Measurements from ENCODE around the gene ITGA4.
A peak's percentile ranks its signal among the peaks of the same experiment; 100 is the strongest.

ITGA4 gene

DNA sequence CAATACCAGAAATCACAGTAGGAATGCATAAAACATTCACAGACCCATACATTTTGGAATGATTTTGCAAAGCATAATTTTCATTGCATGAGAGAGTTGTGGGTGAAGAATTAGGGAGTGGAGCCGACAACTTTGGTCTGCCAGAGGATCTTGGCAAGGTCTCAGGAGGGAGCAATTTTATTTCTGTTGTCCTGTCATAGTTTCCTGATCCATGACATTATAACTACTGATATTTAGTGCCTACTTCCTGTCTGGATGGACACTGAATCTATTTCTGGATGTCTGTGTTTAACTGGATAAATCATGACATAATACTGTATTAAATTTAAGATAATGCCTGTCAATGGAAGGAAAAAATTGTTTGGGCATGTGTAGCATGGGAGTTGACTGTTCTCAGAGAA lies 2.4 kb downstream of the ITGA4 start:
- DNase-seq, result peak; percentile 63

DNA sequence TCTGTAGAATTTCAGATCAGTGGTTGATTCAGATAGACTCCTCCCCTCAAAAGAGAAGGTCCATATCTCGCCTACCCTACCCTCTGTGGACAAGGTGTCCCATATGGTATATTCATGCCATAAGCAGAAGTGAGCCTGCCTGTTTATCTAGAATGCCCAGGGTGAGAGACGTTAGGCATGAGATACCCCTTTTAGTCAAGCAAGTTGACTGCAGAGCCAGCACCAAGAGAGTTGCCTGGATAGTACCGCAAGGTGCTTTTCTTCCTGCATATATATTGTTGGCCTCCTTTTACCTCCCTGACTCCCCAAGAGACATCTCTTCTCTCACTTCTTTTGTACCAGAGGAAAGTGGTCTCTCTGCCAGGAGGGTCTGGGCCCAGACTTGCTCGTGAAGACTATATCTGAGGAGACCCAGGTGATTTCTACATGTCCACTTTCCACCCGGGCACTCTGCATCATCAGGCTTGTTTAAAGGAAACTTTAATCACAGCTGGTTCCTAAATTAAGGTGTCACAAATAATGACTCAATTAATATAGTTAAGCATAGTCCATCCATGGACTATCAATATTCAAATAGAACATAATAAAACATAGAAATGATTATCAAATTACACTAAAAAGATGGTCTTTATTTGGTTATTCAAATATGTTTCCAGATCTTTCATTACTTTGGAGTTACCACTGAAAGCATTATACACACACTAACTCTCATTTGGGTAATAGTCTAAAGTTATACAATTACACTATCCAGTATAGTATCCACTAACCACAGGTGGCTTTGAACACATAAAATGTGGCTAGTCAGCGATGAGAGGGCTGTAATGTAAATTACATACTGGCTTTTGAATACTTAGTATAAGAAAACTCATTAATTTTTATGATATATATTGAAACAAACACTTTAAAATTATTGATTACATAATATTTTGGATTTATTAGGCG lies 4.1 kb downstream of the ITGA4 start:
- DNase-seq, result peak; percentile 88

DNA sequence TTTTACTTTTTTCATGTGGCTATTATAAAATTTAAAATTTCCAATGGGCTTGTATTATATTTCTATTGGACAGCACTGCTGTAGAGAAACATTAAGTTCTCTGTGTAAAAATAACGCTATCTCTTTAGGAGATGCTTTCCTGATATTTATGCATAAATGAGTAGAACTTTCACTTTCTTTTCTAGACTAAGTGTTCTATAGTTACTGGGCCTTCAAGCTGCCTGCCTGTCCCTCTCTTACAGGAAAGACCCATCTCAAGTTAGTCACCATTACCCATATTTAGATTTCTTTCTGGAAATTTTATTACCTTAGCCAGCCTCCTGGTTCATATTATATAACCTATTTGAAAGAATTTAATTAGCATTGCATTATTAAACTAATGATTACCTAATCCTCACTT lies 4.8 kb downstream of the ITGA4 start:
- DNase-seq, result peak; percentile 86

DNA sequence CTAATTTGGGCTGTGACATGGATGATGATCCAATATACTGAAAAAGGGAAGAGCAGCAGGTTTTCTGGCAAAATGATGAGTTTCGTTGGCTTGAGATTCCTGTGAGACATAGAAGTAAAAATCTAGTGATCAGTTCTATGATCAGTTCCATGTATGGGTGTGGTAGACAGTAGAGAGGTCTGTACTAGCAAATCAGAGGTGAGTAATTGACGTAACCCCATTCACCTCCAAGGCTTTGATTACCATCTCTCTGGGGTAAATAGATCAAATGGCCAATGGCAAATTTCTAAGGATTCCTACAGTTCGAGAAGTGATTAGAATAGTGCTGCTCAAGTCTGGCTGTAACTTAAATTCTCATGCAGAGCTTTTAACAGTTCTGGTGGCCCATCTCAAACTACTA lies 6.4 kb downstream of the ITGA4 start:
- no peak for DNase-seq

DNA sequence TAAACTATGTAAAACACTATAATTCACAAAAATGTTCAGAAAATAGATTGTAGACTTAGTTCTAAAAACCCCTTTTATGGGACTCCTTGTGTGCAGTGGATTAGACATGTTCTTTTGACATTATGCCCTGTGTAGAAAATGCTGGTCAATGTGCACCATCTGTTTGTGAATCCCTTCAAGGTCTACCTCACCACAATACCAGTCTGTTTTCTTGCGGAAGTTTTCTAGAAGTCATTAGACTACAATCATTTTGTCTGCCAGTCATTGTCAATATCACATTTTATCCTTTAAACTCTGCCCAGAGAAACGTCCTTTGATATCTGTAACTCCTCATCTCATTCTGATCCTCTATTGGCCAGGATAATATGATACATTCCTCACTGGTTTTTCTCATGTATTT lies 7.8 kb downstream of the ITGA4 start:
- DNase-seq, result peak; percentile 41

DNA sequence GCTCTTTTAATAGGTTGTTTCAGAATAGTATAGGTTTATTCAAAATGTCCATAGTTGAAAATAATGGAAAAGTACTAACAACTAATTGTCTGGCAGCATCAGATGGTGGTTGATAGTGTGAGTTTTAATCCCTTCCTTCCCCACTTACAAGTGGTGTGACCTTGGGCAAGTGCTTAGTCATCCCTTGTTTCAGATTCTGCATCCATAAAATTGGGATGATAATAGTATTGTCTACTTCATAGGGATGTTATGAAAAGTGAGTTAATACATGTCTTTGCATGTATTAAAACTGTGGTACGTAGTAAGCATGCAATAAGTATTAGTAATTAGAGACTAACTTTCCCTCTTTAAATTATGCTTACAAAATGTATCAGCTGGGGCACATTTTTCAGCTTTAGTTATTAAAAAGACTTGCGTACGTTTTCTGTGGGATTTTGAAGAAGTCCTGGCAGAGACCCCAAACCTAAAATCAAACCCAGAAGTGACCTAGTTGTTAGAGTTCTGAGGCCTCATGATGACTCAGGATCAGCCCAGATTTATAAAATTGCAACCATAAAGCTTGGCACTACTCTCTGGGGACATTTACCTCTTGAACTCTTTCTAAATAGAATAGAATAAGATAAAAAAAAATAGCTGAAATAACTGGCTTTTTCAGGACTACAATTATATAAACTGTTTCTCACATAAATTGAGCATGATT lies 8.6 kb downstream of the ITGA4 start:
- DNase-seq, result peak; percentile 48

DNA sequence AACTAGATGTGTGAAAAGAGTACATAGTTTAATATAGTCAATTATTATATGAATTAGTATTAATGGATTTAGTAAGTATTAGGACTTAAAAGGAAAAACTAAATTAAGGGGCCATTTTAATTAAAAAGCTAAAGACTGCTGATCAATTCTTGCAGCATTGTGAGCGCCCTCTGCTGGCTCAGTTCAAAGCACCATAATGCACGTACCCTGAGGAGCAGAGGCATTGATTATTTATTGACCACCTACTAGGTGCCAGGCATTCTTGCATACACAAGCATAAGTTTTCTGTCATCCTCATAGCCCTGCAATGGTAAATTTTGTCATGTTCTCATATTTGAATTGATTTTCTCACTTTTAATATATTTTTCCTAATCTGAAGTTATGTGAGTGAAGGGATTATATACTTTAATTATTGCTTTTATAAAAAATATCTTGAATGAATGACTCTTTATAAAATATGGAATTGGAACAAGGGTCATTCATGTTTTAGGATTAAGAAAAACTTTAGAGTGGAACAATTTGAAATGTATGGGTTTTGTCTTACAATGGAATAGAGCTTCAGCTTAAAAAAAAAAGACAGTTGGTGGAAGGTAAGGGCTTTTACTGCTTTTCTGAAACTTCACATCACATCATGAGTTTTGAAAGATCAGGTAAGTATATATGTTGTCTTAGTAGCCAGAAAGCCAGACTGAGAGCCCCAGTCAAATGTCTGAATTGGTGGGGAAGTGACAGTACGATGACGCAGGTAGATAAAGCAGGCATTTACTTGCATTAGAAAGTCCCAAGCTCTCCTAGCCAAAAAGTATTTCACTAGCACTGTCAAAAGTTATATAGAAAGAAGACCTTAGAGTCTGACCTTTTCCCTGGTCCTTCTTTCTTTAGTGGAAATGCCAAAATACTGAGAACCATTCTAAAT lies 9.7 kb downstream of the ITGA4 start:
- DNase-seq, result peak; percentile 75

DNA sequence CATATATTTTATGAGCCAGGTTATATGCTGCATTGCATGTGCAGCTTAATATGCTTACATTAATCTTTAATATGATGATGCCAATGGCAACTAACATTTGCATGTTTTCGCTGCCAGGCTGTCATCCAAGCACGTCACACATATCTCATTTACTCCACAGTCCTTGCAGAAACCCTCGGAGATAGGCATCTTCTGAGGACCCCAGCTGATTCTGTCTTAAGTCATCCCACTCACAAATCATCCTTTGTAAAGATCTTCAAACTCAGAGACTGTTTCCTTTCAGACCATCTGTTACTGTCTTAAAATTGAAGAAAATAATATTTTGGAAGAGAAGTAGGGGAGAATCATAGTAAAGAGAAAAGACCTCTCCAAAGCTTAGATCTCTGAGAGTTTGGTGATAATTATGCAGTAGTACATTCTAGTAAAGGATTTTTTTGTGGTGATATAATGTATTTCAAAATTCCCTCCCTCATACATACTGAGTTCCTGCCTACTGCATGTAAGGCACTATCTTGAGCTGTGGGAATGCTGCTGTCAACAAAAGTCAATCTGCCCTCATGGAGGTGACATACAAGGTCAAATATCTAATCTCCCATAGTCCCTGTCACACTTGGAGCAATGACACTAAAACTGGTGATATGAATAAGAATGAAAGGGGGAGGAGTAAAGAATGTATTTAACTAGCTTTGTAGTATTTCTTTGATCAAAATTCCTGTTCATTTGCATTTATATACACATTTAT lies 11.0 kb downstream of the ITGA4 start:
- peak; percentile 22 for DNase-seq

DNA sequence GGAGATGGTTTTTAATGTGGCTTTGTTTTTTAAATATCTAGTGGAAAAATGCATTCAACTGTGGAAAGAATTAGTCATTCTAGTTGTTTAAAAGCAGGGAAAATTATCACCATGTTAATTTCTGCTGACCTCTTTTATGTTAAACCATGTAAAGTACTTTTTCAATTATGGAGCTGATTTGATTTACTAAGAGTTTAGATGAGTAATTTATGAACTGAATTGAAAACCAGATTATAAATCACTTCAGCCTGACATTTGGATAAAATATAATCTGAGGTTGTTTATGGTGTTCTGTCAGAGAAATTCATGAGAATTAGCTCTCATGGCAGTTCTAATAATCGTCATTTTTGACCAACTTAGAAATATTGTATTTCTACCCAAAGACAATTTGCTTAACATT lies 11.6 kb downstream of the ITGA4 start:
- DNase-seq, result no peak

DNA sequence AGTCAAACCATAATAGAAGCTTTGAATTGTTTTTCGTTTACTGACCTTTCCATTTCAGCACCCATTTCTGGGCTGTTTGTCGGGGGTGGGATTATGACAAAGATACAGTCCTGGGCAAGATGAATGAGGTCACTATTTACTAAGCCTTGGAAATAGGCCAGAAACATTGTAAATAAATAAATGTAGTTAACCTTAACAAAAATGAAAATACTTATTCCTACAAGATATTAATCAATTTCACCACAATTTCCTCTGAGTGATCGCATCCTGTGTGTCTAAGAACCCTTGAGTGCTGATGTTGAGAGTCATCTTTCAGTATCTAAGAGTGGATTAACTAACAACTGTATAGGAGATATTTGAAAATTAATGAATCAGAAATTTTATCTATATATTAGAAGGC lies 14.0 kb downstream of the ITGA4 start:
- DNase-seq, result no peak

DNA sequence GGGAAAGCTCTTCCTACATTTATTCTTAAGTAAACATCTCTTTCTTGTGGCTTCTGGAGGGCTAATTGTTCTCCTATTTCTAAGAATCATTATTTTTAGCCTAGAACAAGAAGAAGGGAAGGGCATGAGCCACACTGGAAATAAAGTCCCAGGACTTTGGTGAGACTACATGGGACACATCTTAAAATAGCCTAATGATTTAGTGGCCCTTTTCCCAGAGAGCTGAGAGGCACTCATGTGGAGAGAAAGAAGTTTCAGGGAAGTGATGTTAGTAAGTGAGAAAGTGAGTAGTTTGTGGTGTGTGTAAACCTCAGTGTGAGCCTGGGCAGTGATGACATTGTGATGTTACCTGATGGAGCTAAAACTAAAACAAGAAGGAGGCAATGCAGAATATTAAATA lies 14.6 kb downstream of the ITGA4 start:
- DNase-seq, result no peak

DNA sequence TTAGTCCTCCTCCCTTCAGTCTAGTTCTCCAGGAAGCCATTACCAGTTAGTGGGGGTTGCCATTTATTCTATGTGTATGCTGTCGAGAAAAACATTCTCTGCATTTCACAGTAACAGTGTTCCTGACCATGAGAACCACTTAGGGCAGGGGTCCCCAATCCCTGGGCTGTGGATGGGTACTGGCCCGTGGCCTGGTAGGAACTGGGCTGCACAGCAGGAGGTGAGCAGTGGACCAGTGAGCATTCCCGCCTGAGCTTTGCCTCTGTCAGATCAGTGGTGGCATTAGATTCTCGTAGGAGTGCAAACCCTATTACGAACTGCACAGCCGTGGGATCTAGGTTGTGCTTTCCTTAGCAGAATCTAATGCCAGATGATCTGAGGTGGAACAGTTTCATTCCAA lies 15.8 kb downstream of the ITGA4 start:
- DNase-seq, result no peak

DNA sequence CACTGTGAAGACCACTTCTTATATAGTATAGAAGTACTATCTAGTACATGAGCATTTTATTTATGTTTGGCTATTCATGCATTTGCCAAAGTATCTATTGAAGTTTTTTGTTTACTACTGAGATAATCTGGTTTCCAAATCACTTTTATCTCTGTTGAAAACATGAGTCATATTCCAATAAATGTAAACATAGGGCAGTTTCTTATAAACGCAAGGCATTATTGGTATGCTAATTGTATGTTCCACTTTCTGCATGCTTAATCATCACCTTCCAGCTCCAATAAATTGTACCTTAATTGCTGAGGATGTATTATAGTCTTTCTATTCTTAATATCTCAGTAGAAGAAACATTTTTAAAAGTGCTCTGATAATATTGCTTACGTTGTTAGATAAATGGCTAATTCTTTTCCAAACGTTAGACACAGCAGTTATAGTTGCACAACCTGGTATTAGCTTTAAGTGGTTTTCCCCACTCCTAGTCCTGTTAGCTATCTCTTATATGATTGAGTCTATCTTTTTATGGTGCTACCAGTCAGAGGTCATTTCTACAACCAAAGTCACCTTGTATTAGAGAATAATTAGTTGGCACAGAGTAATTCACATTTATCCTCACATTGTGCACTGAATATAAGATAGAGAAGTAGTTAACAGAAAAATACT lies 17.2 kb downstream of the ITGA4 start:
- DNase-seq, result no peak

DNA sequence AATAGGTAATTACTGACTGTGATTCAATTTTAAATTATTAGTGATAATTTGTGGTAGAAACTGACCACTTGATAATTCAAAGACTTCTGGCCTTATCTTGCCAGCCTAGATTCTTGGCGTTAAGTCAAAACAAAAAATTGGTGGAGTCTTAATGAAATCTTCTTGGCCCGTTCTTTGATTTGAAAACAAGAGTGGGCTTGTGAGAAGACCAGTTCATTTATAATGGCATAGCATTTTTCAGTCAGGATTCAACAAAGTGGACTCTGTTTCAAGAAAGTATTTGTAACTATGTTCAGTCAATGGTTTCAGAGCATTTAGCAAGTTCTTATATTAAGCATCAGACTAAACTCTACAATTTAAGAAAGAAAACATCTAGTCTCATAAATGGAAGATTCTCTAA lies 26.0 kb downstream of the ITGA4 start:
- DNase-seq, result no peak

DNA sequence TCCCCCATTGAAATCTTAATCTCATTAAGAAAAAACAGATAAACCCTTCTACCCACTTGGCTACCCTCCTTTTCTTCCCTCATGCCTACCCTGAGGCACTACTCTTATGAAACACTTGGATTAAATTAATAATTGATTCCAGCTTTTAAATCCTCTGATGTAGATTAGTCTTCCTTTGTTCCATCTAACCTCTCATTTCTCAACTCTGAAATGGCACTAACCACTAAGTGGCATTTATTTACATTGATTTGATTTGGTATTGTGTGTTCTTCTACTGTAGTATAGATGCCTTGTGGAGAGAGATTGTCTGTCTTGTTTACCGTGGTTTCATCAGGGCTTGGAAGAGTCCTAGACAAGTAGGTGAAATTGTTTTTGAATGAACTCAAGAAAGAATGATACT lies 26.7 kb downstream of the ITGA4 start:
- no peak for DNase-seq

DNA sequence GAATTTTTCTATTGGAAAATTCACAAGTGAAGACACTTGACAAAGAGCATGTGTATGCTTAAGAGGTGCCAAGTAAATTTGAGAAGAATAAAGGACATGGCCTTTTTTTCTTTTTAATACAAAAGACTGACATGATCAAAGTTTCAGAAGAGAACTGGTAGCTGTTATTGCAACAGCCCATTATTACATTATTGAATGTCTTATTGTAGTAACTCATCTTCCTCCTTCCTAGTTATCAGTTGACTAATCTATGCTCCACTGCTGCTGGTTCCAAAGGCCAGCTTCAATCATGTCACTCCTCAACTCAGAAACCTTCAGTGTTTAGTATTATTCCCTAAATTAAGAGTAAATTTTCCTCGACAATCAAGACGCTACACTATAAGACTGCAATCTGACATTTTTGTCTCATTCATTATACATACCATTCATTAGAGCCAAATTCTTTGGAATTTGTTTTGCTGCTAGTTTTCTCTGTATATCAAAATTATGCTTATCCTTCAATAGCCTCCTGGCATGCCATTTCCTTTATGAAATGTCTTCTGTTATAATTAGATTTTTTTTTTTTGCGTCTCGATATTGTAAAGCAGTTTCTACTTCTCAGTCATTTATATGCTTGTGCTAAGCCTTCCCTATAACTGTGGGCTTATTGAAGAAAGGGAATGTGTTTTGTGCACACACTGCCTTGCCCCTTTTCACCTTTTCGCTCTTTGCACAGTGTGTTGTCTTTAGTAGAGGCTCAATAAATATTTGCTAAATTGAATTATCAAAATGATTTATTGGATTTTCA lies 27.9 kb downstream of the ITGA4 start:
- no peak for DNase-seq

DNA sequence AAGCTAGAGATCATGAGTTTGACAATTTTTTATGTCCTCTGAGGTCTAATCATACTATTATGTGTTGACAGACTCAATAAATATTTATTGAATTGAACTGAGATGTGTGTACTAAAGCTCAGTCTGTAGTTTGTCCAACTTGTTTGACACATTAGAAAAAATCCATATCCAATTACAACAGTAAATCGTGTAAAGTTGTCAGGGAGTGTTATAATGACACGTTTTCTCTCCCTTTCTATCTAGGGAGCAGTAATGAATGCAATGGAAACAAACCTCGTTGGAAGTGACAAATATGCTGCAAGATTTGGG lies 28.4 kb downstream of the ITGA4 start:
- DNase-seq, result no peak

DNA sequence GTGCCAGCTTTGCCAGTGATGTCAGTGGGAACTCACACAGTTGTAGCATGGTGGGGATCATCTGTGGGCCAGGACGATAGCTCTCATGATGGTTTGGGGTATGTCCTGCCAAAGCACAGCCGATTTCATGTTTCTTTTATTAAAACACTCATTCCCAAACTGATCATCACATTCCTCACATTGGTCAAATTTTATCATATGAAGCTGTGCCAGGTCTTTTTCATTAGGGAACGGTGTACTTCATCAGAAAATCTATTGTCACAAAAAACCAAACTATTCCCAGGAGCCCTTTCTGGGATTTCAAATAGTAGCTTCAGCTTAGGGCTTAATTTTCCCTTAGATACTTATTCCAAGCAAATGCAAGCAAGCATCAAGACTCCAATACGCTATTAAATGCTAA lies 42.0 kb downstream of the ITGA4 start:
- DNase-seq, result no peak

DNA sequence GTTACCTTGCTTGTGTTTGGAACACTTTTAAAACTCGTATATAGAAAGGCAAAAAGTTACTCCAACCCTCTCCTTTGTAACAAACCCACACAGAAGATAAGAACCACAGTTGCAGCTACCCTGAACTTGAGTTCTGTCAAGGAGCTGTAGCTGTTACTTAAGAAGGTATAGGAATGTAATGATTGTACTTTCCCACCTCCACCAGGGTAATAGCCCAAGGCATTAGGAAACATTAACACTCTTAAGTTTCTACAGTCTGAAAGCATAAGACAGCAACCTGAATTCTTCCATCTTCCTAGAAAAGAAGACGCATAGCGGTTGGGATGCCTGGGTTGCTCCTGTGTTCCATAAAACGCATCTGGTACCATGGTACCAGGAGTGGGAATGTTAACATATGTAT lies 43.0 kb downstream of the ITGA4 start:
- DNase-seq, result no peak

DNA sequence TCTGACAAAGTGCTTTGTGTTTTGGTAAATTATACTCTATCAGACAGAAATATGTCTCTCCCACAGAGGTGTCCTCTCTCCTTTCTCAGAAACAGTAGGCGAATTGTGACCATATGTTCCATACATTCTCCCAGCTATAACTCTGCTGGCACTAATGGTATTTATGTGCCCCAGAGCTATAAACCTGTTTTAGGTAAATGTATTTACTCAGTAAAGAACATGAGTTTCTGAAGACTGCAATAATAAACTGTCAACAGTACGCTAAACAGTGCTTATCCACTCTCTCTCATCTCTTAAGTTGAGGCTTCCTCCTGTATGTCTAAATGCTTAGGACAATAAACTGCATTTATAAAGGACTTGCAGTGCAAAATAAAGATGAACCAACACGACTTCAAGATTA lies 58.5 kb downstream of the ITGA4 start:
- no peak for DNase-seq

DNA sequence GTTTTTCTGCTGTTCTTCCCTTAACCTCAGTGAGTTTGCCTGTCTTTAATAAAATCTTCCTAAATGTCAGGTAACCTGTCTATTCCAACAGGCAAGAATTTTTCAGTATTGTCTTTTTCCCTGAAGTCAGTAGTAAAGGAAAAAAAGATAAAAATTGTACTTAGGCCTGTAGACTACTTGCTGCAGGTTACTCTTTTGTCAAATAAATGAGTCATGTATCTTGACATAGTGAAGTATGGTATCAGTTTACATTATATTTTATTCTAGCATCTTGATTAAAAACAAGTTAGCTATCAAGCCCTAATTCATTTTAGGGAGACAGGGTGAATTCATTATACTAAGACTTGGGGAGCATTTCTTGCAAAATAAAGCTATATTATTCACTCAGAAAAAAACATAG lies 59.8 kb downstream of the ITGA4 start:
- no peak for DNase-seq
